Mesendoderm (in vitro differentiated cells): ENCODE measurements around the gene PPP1R13B.

Experiments used
- DNase-seq: peaks from one replicate; pipeline ENCODE4 v3.0.0; 2013
- H2AK5ac ChIP-seq: 2 replicates; pipeline ENCODE4 v1.6.1; 2013; ENCODE audit warnings: low read length, inconsistent platforms
- H2BK120ac ChIP-seq: 2 replicates; pipeline ENCODE4 v1.6.1; 2013; ENCODE audit warnings: low read depth, mild to moderate bottlenecking, low read length, moderate library complexity, mixed read lengths
- H2BK15ac ChIP-seq: replicated peaks from 2 replicates; pipeline ENCODE4 v1.6.1; 2013; ENCODE audit warnings: low read depth, mild to moderate bottlenecking, moderate library complexity
- H2BK5ac ChIP-seq: 2 replicates; pipeline ENCODE4 v1.6.1; 2013; ENCODE audit warnings: low read length, inconsistent platforms
- H3K18ac ChIP-seq: 2 replicates; pipeline ENCODE4 v1.6.1; 2013; ENCODE audit warnings: mild to moderate bottlenecking, low read length, mixed read lengths
- H3K23ac ChIP-seq: one replicate; pipeline ENCODE4 v1.6.1; 2013; ENCODE audit warnings: low read length
- H3K27ac ChIP-seq: 2 replicates; pipeline ENCODE4 v1.5.1; 2013; ENCODE audit warnings: low read depth, mild to moderate bottlenecking, inconsistent platforms, low read length, moderate library complexity
- H3K27me3 ChIP-seq: 2 replicates; pipeline ENCODE4 v1.6.1; 2013; ENCODE audit warnings: low read length, control low read depth, mild to moderate bottlenecking, inconsistent platforms; ENCODE audit not compliant: insufficient read depth, poor library complexity
- H3K36me3 ChIP-seq: 2 replicates; pipeline ENCODE4 v1.6.1; 2013; ENCODE audit warnings: low read length, inconsistent platforms; ENCODE audit not compliant: control insufficient read depth, insufficient read depth
- H3K4ac ChIP-seq: one replicate; pipeline ENCODE4 v1.6.1; 2013; ENCODE audit warnings: low read depth, mild to moderate bottlenecking, low read length, moderate library complexity
- H3K4me1 ChIP-seq: 2 replicates; pipeline ENCODE4 v1.6.1; 2013; ENCODE audit warnings: low read depth, low read length, inconsistent platforms; ENCODE audit not compliant: control insufficient read depth
- H3K4me2 ChIP-seq: 2 replicates; pipeline ENCODE4 v1.6.1; 2013; ENCODE audit warnings: low read length
- H3K4me3 ChIP-seq: 2 replicates; pipeline ENCODE4 v1.5.1; 2013; ENCODE audit warnings: mild to moderate bottlenecking, low read length
- H3K56ac ChIP-seq: one replicate; pipeline ENCODE4 v1.6.1; 2013; ENCODE audit warnings: low read length
- H3K79me1 ChIP-seq: 2 replicates; pipeline ENCODE4 v1.6.1; 2013; ENCODE audit warnings: low read length, inconsistent platforms
- H3K79me2 ChIP-seq: 2 replicates; pipeline ENCODE4 v1.6.1; 2013; ENCODE audit warnings: mild to moderate bottlenecking, low read length; ENCODE audit not compliant: control insufficient read depth, insufficient read depth
- H3K9ac ChIP-seq: 2 replicates; pipeline ENCODE4 v1.6.1; 2013; ENCODE audit warnings: low read length, inconsistent platforms
- H4K5ac ChIP-seq: one replicate; pipeline ENCODE4 v1.6.1; 2013; ENCODE audit warnings: low read length
- H4K8ac ChIP-seq: one replicate; pipeline ENCODE4 v1.6.1; 2013; ENCODE audit warnings: low read depth, mild to moderate bottlenecking, control low read depth, low read length, moderate library complexity
- WGBS: extraction: QIAGEN DNeasy Blood & Tissue Kit; methylation state at CpG from one replicate; pipeline ENCODE4 v1.1.7; 2013; ENCODE audit warnings: low lambda C conversion rate, missing lambda C conversion rate; ENCODE audit not compliant: insufficient coverage; ENCODE audit errors: extremely low coverage; 5-methylcytosine and 5-hydroxymethylcytosine counted together

PPP1R13B gene

DNA sequence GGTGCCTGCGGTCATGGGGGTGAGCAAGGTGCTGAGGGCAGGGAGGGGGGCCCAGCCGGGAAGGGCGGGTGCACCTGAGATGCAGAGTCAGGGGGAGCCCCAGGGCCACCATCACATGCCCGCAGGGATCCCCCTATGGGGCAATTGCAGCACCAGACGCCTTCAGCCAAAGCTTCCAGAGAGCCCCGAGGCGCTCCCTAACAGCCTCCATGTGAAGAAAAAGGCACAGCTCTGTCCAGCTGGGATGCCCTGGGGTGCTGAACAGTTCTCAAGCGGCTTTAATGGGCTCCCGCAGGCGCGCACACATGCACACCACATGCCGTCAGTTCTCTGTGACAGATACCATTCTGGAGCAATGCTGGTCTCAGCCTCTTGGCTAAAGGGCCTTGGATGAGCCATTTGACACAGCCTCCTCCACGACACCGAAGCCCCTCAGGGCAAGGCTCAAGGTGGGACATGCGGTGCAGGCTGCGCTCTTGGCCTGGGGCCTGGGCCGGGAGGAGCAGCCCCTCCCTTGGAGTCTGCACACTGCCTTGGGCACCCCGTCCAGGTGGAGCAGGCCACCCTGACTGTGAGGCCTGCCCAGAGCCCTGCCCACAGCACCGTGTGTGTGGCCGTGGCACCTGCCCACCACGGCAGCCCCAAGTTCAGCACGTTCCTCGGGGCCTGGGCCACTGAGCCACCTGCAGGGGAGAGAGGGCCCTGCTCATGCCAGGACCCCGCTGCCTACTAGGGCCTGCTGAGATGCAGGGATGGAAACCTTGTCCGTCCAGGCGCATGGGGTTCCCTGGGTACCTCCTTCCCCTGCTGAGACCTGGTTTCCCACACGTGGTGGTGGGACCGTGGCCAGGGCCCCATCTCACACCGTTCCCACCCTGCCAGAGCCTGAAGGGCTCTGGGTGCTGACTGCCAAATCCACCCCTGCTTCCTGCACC is 139.8 kb downstream of the PPP1R13B start:
- Histone ChIP-seq H2BK120ac (no peak overlapping the region), H4K5ac (no peak overlapping the region), H4K8ac (no peak overlapping the region), H3K9ac (no peak overlapping the region), H3K18ac (no peak overlapping the region), H3K79me1 (peaks cover 2% of the 10 kb centered on the region), H3K27me3 (no peaks in the 10 kb centered on the region), H3K79me2 (no peaks in the 10 kb centered on the region), H3K56ac (no peak overlapping the region), H2AK5ac (no peak overlapping the region), H3K4me2 (no peak overlapping the region), H3K36me3 (peaks cover 11% of the 10 kb centered on the region), H3K4me3 (no peak overlapping the region), H2BK15ac (no peak overlapping the region), H3K27ac (no peak overlapping the region), H3K23ac (no peak overlapping the region), H3K4ac (no peak overlapping the region), H2BK5ac (no peak overlapping the region), H3K4me1 (peaks cover 3% of the 10 kb centered on the region)
- DNase-seq, result no peak
- no CpG with 5 or more reads among the region's 29 CpGs for WGBS

DNA sequence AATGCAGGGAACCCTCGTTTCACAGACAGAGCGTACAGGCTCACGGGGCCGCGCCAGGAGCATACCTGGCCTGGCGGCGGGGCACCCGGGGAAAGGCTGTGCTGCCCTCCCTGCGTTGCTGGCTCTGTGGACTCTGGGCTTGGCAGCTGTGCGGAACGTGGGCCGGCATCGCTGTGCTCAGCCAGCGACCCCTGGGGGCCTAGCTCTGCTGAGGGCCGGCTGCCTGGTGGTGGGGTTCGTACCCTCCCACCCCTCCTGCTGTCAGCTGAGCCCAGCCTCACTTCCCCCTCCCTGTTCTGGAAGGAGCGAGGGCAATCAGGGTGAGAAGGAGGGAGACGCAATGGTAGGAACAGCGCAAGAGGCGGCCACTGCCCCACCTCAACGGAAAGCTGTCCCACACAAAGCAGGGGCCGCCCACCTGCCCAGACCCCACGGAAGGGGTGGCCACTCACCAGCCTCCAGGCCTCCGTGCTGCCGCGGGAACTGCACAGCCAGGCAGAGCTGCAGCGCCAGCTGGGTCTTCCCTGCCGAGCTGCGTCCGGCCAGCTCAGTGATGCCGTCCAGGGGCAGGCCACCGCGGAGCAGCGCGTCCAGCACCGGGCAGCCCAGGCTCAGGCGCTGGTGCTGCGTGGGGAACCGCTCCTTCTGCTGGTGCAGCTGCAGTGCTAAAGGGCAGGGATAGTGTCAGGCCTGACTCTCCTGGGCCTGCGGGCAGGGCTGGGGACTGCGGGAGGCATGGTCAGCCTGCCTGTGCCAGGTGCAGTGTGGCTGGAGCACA is 140.6 kb downstream of the PPP1R13B start:
- Histone ChIP-seq H3K9ac (no peak overlapping the region), H3K79me2 (no peaks in the 10 kb centered on the region), H2AK5ac (no peak overlapping the region), H3K4me2 (no peak overlapping the region), H4K5ac (no peak overlapping the region), H3K27me3 (no peaks in the 10 kb centered on the region), H2BK120ac (no peak overlapping the region), H2BK5ac (no peak overlapping the region), H3K36me3 (peaks cover 11% of the 10 kb centered on the region), H3K18ac (no peak overlapping the region), H3K56ac (no peak overlapping the region), H3K4me3 (no peak overlapping the region), H2BK15ac (no peak overlapping the region), H4K8ac (no peak overlapping the region), H3K4me1 (peaks cover 3% of the 10 kb centered on the region), H3K27ac (no peak overlapping the region), H3K4ac (no peak overlapping the region), H3K79me1 (no peaks in the 10 kb centered on the region), H3K23ac (no peak overlapping the region)
- no CpG with 5 or more reads among the region's 41 CpGs for WGBS
- DNase-seq, result no peak

DNA sequence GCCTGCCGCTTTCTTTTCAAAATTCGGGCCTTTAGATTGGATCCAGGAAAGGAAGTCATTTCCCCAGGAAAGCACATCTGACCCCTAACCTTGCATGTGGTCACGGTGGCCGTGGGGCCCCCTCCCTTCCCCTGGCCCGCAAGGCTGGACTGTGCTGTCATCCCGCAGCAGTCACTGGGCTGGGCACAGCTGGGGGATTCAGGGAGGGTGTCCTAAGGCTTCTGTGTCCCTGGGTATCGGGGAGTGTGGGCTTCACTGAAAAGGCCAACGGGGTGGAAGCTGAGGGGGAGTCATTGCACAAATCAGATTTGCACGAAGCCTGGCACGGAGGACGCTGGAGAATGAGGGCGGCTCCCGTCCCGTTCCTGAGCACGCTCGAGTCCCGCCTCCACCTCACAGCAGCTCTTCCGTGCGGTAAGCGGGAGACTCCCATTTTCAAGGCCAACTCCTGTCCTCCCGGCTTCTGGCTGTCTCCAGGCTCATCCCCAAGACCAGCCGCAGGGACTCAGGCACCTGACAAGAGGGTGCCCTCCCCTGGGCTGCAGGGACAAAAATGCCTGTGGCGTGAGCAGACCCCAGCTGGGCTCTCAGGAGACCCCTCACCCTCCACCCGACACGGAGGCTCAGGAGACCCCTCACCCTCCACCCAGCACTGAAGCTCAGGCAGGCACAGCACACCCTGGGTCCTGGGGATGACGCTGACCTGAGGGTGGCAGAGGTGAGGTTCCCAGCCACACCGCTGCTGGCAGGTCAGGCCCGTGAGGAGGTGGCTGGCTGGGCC is 141.7 kb downstream of the PPP1R13B start:
- Histone ChIP-seq H4K5ac (no peak overlapping the region), H4K8ac (no peak overlapping the region), H3K23ac (no peak overlapping the region), H3K9ac (no peak overlapping the region), H2AK5ac (no peak overlapping the region), H3K4me1 (no peaks in the 10 kb centered on the region), H2BK15ac (no peak overlapping the region), H2BK5ac (no peak overlapping the region), H3K4ac (no peak overlapping the region), H3K4me3 (no peak overlapping the region), H3K56ac (no peak overlapping the region), H3K79me2 (no peaks in the 10 kb centered on the region), H3K36me3 (peaks cover 11% of the 10 kb centered on the region), H3K4me2 (no peak overlapping the region), H3K79me1 (no peaks in the 10 kb centered on the region), H2BK120ac (no peak overlapping the region), H3K27me3 (no peaks in the 10 kb centered on the region), H3K27ac (no peak overlapping the region), H3K18ac (no peak overlapping the region)
- DNase-seq, result no peak
- no CpG with 5 or more reads among the region's 28 CpGs for WGBS

DNA sequence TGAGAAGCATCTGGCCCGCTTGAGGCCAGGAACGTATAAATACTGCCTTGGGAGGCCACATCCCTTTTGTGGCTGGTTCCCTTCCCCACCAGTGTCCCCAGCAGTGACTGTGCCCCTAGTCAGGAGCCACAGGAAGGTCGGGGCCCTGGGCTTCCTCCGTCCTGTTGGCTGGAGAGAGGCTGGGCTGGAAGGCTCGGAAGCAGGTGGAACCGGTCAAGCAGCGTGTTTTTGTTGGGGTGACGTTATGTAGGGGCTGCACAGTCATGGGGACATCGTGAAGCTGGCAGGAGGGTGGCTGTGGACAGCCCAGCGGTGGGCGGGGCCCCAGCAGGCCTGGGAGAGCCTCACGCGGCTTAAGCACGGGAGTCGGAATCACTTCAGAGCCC is 142.3 kb downstream of the PPP1R13B start:
- no peak overlapping the region for H3K23ac ChIP-seq
- H3K4me3 ChIP-seq, result no peak overlapping the region
- WGBS, result no CpG with 5 or more reads among the region's 15 CpGs
- H2BK15ac ChIP-seq, result no peak overlapping the region
- peaks cover 11% of the 10 kb centered on the region for H3K36me3 ChIP-seq
- H3K18ac ChIP-seq, result no peak overlapping the region
- no peak overlapping the region for H3K27ac ChIP-seq
- no peak overlapping the region for H3K4ac ChIP-seq
- no peaks in the 10 kb centered on the region for H3K4me1 ChIP-seq
- H3K79me2 ChIP-seq, result no peaks in the 10 kb centered on the region
- H3K27me3 ChIP-seq, result no peaks in the 10 kb centered on the region
- H2BK5ac ChIP-seq, result no peak overlapping the region
- no peak for DNase-seq
- no peak overlapping the region for H4K5ac ChIP-seq
- H4K8ac ChIP-seq, result no peak overlapping the region
- no peak overlapping the region for H2BK120ac ChIP-seq
- no peak overlapping the region for H3K9ac ChIP-seq
- no peak overlapping the region for H2AK5ac ChIP-seq
- no peak overlapping the region for H3K56ac ChIP-seq
- no peak overlapping the region for H3K4me2 ChIP-seq
- H3K79me1 ChIP-seq, result no peaks in the 10 kb centered on the region

DNA sequence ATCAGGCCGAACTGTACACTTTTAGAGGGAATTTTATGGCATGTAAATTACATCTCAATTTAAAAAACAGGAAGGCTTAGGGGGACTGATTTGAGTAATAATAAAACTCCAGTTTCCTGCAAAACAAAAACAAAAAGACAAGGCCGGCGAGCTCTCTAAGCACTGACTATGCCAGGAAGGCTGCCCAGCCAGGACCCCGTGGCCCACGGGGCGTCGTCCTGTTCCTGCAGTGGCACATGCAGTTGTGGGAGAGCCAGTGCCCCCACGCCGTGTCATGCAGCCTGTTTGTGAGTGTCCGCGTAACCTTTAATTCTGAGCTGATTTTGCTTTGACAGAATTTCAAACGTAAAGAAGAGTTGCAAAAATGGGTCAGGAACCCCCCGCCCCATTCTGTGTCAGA is 142.7 kb downstream of the PPP1R13B start:
- H2AK5ac ChIP-seq, result no peak overlapping the region
- H3K27me3 ChIP-seq, result no peaks in the 10 kb centered on the region
- H3K18ac ChIP-seq, result no peak overlapping the region
- H3K56ac ChIP-seq, result no peak overlapping the region
- H4K8ac ChIP-seq, result no peak overlapping the region
- no peak overlapping the region for H3K4me2 ChIP-seq
- no peak overlapping the region for H3K23ac ChIP-seq
- peaks cover 11% of the 10 kb centered on the region for H3K36me3 ChIP-seq
- no peak overlapping the region for H3K4ac ChIP-seq
- no peak overlapping the region for H4K5ac ChIP-seq
- WGBS, result no CpG with 5 or more reads among the region's 13 CpGs
- no peak overlapping the region for H3K4me3 ChIP-seq
- H3K4me1 ChIP-seq, result no peaks in the 10 kb centered on the region
- H2BK5ac ChIP-seq, result no peak overlapping the region
- DNase-seq, result no peak
- H3K79me1 ChIP-seq, result no peaks in the 10 kb centered on the region
- H3K79me2 ChIP-seq, result no peaks in the 10 kb centered on the region
- H3K27ac ChIP-seq, result no peak overlapping the region
- no peak overlapping the region for H3K9ac ChIP-seq
- no peak overlapping the region for H2BK120ac ChIP-seq
- no peak overlapping the region for H2BK15ac ChIP-seq
